ENCODE measurements around the gene ST3GAL4.

GRCh38 chr11:126436209-126436755, 80.8 kb downstream of the ST3GAL4 start:
- TF ChIP-seq POLR2AphosphoS5 (IDR thresholded peaks at IDR 0.05; ENCODE audit: low read depth, low read length): no peak
- TF ChIP-seq REST (IDR thresholded peaks at IDR 0.05; ENCODE audit: insufficient read depth in 1 of 2, low read depth in 2 of 2, low read length in 2 of 2): no peak

All from PFSK-1 (cell line).